Fibroblast of mammary gland (primary cell): ENCODE data around the gene PTPRJ.
A peak's percentile ranks its signal among the peaks of the same experiment; 100 is the strongest.

Source experiments
- DNase-seq: peaks from one replicate; pipeline ENCODE4 v3.0.0-alpha.2; 2010; ENCODE audit warnings: low read depth
- H3K4me3 ChIP-seq: 2 replicates; pipeline ENCODE4 v1.5.1; 2011; ENCODE audit warnings: low read depth, mild to moderate bottlenecking, low read length, moderate library complexity; ENCODE audit not compliant: control insufficient read depth
- CTCF ChIP-seq: conservative IDR thresholded peaks from 2 replicates; pipeline ENCODE4 v1.5.1; 2011; ENCODE audit warnings: low read depth, low read length, inconsistent platforms; ENCODE audit not compliant: control insufficient read depth, insufficient read depth

The PTPRJ gene

GRCh38 chr11:48002561-48002960 is 22.2 kb downstream of the PTPRJ start:
- DNase-seq: no peak
- no peak overlapping the region for H3K4me3 ChIP-seq
- TF ChIP-seq CTCF: no peak

GRCh38 chr11:48003926-48004325 is 23.6 kb downstream of the PTPRJ start:
- no peak for DNase-seq
- no peak for TF ChIP-seq CTCF
- no peak overlapping the region for H3K4me3 ChIP-seq

- TF ChIP-seq CTCF: no peak
- H3K4me3 ChIP-seq: no peak overlapping the region
- DNase-seq: no peak
Measured at GRCh38 chr11:48004456-48004855, 24.1 kb downstream of the PTPRJ start.

GRCh38 chr11:48005136-48005535 is 24.8 kb downstream of the PTPRJ start:
- H3K4me3 ChIP-seq: no peak overlapping the region
- TF ChIP-seq CTCF: no peak
- peak; percentile 54 for DNase-seq

- H3K4me3 ChIP-seq: no peak overlapping the region
- TF ChIP-seq CTCF: no peak
- DNase-seq: no peak
Measured at GRCh38 chr11:48005831-48006270, 25.5 kb downstream of the PTPRJ start.

- no peak overlapping the region for H3K4me3 ChIP-seq
- no peak for TF ChIP-seq CTCF
- DNase-seq: peak; percentile 86
Measured at GRCh38 chr11:48006301-48006992, 26.1 kb downstream of the PTPRJ start.
